HG02943 (cell line): ENCODE data around the gene MEPCE.
A peak's percentile ranks its signal among the peaks of the same experiment; 100 is the strongest.

Source experiments
- ATAC-seq: cut with Tn5 transposase; IDR thresholded peaks from one replicate; pipeline ENCODE4 v1.9.1; 2021; ENCODE audit warnings: mild to moderate bottlenecking, low read depth, moderate library complexity; ENCODE audit not compliant: unreplicated experiment

Gene MEPCE

DNA sequence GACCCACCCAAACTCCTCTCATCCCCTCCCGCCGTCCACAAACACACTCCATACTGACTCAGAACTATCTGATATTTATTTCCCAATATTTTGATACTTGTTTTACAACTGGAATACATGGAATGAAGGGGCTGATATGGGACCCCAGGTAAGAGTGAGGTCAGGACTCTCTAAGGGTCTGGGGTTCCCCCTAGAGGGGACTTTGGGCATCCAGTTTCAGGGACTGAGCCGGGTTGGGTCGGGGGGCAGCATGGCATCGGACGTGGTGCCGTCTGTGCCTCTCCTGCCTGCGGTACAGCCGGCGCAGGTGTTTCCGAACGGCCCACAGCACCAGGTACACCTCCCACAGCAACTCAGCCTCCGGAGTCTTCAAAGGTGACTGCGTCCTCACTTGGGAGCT lies 26.9 kb downstream of the MEPCE start:
- no peak for ATAC-seq

- no peak for ATAC-seq
These were observed 27.4 kb downstream of the MEPCE start for GRCh38 chr7:100457033-100457432.

DNA sequence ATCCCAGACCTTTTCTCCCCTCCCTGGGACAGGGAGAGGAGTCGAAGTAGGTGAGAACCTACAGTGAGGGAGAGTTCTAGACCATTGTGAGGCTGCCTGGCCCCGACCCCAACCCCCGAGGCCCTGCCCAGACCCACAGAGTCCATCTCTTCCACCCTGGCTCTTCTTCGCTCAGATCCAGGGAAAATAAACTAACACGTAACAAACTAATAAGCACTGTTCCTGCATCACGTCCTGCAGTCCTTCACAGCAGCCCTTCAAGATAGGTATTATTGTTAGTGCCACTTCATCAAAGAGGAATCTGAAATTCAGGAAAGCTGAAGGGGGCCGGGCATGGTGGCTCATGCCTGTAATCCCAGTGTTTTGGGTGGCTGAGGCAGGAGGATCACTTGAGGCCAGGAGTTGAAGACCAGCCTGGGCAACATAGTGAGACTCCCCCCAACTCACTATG lies 34.6 kb downstream of the MEPCE start, which contains the start of gene SPACDR:
TSS of gene SPACDR (minus strand) at position 51 of the 451 bp plus-strand sequence. CDS start 235 bp downstream, outside the sequence.
- ATAC-seq = no peak

DNA sequence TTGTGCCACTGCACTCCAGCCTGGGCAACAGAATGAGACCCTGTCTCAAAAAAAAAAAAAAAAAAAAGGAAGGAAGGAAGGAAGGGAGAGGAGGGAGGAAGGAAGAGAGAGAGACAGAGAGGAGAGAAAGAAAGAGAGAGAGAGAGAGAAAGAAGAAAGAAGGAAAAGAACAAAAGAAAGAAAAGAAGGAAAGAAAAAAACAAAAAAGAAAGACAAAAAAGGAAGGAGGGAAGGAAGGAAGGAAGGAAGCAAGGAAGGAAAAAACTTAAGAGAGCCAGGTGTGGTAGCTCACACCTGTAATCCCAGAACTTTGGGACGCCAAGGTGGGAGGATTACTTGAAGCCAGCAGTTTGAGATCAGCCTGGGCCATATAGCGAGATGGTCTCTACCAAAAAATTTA lies 35.2 kb downstream of the MEPCE start:
- ATAC-seq = no peak

DNA sequence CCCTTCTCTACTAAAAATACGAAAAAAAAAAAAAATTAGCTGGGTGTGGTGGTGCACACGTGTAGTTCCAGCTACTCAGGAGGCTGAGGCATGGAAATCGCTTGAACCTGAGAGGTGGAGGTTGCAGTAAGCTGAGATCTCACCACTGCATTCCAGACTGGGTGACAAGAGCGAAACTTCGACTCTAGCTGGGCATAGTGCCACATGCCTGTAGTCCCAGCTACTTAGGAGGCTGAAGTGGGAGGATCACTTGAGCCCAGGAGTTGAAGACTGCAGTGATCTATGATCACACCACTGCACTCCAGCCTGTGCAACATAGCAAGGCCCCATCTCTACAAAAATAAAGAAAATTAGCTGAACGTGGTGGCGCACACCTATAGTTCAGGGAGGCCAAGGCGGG lies 35.7 kb downstream of the MEPCE start:
- no peak for ATAC-seq

DNA sequence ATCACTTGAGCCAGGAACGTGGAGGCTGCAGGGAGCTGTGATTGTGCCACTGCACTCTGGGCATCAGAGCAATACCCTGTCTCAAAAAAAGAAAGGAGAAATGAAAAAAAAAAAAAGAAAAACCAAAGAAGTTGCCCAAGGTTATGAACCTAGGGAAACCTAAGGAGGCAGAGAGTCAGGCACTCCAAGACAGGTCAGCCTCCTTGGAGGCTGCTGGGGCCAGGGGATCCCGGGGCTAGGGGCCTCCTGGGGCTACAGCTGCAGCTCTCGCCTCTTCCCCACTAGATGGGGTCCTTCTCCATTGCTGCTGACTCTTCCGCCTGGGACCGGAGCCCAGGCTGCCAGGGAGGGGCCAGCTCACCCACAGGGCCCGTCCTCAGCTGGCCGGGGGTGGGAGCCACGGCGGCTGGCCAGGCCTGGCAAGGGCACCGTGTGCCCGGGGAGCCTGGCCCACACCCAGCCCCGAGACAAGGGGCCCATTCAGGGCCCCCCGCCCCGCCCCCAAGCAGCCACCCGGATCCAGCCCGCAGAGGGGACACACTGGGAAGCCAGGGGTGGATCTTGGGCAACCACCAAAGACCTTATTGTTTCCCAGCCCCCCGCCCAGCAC lies 36.2 kb downstream of the MEPCE start:
- ATAC-seq = no peak

GRCh38 chr7:100466653-100467605 lies 37.3 kb downstream of the MEPCE start:
- ATAC-seq = no peak

- ATAC-seq = no peak
These were observed 38.2 kb downstream of the MEPCE start for GRCh38 chr7:100467638-100468373.

DNA sequence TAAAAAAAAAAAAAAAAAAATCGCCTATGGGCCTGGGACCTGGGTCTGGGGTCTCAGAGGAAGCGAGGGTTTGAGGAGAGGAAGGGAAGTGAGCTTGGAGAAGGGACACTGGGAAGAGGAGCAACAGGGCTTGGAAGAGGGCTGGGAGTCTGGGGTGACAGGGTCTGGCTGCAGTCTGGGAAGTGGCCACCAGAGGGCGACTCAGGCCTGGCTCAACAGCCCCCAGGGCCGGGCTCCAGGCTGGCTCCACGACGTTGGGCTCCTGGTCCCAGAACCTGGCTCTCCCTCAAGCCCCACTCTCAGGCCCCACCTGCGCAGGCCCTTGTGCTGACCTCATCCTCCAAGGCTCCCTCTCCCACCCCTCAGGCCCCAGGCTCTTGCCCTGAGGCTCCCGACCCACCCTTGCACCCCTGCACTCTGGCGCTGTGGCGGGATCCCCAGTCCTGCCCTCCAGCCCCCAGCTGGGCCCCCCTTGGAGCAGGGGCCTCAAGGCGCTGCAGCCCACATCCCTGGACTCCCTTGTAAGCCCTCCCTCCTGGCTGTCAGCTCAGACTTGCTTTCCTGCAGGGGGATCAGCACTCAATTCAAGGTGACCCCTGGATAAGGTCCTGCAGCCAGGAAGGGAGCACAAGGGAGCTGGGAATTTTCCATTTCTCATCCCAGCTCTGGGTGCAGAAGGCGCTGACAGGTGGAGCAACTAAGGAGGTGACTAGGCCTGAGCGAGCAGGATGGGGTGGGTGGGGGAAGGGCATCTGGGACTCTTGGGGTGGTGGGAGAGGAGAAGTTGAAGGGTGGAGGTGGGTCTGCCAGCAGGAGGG lies 39.8 kb downstream of the MEPCE start:
- no peak for ATAC-seq

- ATAC-seq = no peak
These were observed 41.4 kb downstream of the MEPCE start for GRCh38 chr7:100471021-100471420.

GRCh38 chr7:100472121-100472851 lies 42.7 kb downstream of the MEPCE start:
- ATAC-seq = no peak

DNA sequence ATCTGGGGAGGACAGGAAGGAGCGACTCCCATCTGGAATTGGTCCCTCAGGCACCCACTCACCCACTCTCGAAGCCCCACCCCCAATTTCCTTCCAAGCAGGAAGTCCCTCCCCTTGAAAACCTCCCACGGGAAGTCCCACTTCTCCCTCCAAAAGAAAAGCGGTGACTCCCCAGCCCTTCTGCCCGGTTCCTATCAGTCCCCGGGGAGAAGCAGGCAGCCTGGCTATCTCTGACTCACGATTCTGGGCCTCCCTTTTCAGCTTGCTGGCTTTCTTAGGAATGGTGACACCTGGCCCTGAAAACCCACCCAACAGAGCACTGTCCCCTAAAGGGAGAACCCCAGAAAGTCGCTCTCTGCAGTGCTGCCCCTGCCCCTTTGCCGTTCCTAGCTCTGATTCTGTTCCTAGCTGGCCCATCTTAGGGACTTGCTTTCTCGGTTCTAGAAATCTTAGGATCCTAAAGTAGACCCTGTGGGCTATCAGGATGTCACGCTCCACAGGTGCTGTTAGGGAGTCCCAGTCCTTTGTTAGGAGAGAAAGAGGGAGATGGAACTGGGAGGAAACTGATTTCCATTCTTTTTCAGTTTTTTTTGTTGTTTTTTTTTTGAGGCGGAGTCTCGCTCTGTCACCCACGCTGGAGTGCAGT lies 43.3 kb downstream of the MEPCE start:
- no peak for ATAC-seq

GRCh38 chr7:100475549-100475948 lies 45.9 kb downstream of the MEPCE start:
- no peak for ATAC-seq

- no peak for ATAC-seq
These were observed 46.6 kb downstream of the MEPCE start for GRCh38 chr7:100476101-100476780.

GRCh38 chr7:100476903-100477870 lies 47.6 kb downstream of the MEPCE start:
- no peak for ATAC-seq

DNA sequence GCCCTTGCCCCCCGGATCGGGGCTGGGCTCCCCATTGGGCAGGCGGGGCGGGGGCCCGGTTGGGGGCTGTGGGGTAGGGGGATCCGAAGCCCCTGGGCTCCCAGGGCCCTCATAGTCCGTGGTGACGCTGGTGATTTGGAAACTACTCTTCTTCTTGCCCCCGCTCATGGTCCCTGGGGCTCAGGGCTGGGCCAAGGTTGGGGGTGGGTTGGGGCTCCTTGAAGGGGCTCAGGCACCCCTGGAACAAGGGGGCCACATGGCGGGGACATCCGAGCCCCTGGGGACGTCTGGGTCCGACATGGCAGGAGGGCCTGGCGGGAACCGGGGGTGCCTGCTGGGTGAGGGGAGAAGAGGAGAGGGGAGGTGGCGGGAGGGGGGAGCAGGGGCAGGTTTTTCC lies 48.2 kb downstream of the MEPCE start:
- no peak for ATAC-seq

GRCh38 chr7:100478958-100479660 lies 49.5 kb downstream of the MEPCE start, which contains the start of gene TSC22D4:
TSC22D4 (minus strand) TSS chr7:100479214; CDS start chr7:100478038, 1,176 bp downstream.
- ATAC-seq = peak; percentile 61
